GM18868 (cell line): ENCODE results near the gene GCLC.
A peak's percentile ranks its signal among the peaks of the same experiment; 100 is the strongest.
"Not testable (repeated sequence)": the region's sequence is repeated elsewhere in the genome, so short reads cannot be mapped to it uniquely, and the experiment has no call there.

ENCODE experiments used
- ATAC-seq: cut with Tn5 transposase; IDR thresholded peaks from one replicate; pipeline ENCODE4 v1.9.1; 2021; ENCODE audit warnings: mild to moderate bottlenecking, moderate library complexity; ENCODE audit not compliant: unreplicated experiment

GCLC gene

GRCh38 chr6:53495506-53496499, 49.1 kb downstream of the GCLC start:
- ATAC-seq = no peak

- ATAC-seq = no peak
Observed at GRCh38 chr6:53494076-53494475, 50.8 kb downstream of the GCLC start.

- no peak for ATAC-seq
Observed at GRCh38 chr6:53493635-53494025, 51.3 kb downstream of the GCLC start.

GRCh38 chr6:53492860-53493634, 51.9 kb downstream of the GCLC start:
- ATAC-seq = peak; percentile 56

- no peak for ATAC-seq
Observed at GRCh38 chr6:53487080-53487479, 57.8 kb downstream of the GCLC start.

GRCh38 chr6:53486679-53487078, 58.2 kb downstream of the GCLC start:
- no peak for ATAC-seq

GRCh38 chr6:53484476-53485280, 60.2 kb downstream of the GCLC start:
- ATAC-seq = peak; percentile 40

GRCh38 chr6:53483423-53484353, 61.2 kb downstream of the GCLC start:
- ATAC-seq = peak; percentile 74

- no peak for ATAC-seq
Observed at GRCh38 chr6:53481323-53481722, 63.6 kb downstream of the GCLC start.

GRCh38 chr6:53480774-53481173, 64.1 kb downstream of the GCLC start:
- not testable (repeated sequence) for ATAC-seq

GRCh38 chr6:53479871-53480270, 65.0 kb downstream of the GCLC start:
- ATAC-seq = no peak

GRCh38 chr6:53476964-53477363, 67.9 kb downstream of the GCLC start:
- no peak for ATAC-seq

GRCh38 chr6:53474010-53474409, 70.9 kb downstream of the GCLC start:
- ATAC-seq = no peak

GRCh38 chr6:53469163-53469562, 75.7 kb downstream of the GCLC start:
- ATAC-seq = no peak

- ATAC-seq = no peak
Observed at GRCh38 chr6:53466257-53466656, 78.6 kb downstream of the GCLC start.

- no peak for ATAC-seq
Observed at GRCh38 chr6:53465732-53466131, 79.2 kb downstream of the GCLC start.

- ATAC-seq = no peak
Observed at GRCh38 chr6:53464927-53465460, 79.9 kb downstream of the GCLC start.

GRCh38 chr6:53464483-53464882, 80.4 kb downstream of the GCLC start:
- ATAC-seq = no peak

GRCh38 chr6:53461696-53462095, 83.2 kb downstream of the GCLC start:
- peak; percentile 55 for ATAC-seq
